DOHH2 (cell line): ENCODE results near the gene LAMA3.

Source experiments
- H3F3A ChIP-seq: fragments of 200-600 bp; sonication (generic), shearing (Covaris generic); 2 replicates; pipeline ENCODE4 v1.6.0; 2016; ENCODE audit warnings: antibody characterized with exemption, mild to moderate bottlenecking; ENCODE audit not compliant: control insufficient read depth, insufficient read depth
- H3K27ac ChIP-seq: fragments of 200-600 bp; sonication (generic); 2 replicates; pipeline ENCODE4 v1.5.1; 2014; ENCODE audit warnings: low read depth, mild to moderate bottlenecking, low read length, moderate library complexity
- H3K27me3 ChIP-seq: fragments of 200-600 bp; sonication (generic); 2 replicates; pipeline ENCODE4 v1.6.1; 2014; ENCODE audit warnings: mild to moderate bottlenecking, low read length, mixed read lengths; ENCODE audit not compliant: control insufficient read depth
- H3K36me3 ChIP-seq: fragments of 200-600 bp; sonication (generic); 2 replicates; pipeline ENCODE4 v1.6.1; 2014; ENCODE audit warnings: mild to moderate bottlenecking, low read length, moderate library complexity, mixed read lengths; ENCODE audit not compliant: control insufficient read depth
- H3K4me1 ChIP-seq: fragments of 200-600 bp; sonication (generic); 2 replicates; pipeline ENCODE4 v1.6.1; 2014; ENCODE audit warnings: mild to moderate bottlenecking, low read length, mixed read lengths; ENCODE audit not compliant: control insufficient read depth
- H3K4me2 ChIP-seq: fragments of 200-600 bp; sonication (generic); 2 replicates; pipeline ENCODE4 v1.6.0; 2014; ENCODE audit warnings: mild to moderate bottlenecking, low read length, moderate library complexity
- H3K4me3 ChIP-seq: fragments of 200-600 bp; sonication (generic); 2 replicates; pipeline ENCODE4 v1.5.1; 2014; ENCODE audit warnings: mild to moderate bottlenecking, low read length, mixed read lengths
- H3K79me2 ChIP-seq: fragments of 200-600 bp; sonication (generic); 2 replicates; pipeline ENCODE4 v1.6.1; 2014; ENCODE audit warnings: mild to moderate bottlenecking, low read length, mixed read lengths; ENCODE audit not compliant: control insufficient read depth
- H3K9me2 ChIP-seq: fragments of 200-600 bp; sonication (generic); replicated peaks from 2 replicates; pipeline ENCODE4 v1.6.1; 2014; ENCODE audit warnings: mild to moderate bottlenecking, low read length, mixed read lengths; ENCODE audit not compliant: control insufficient read depth
- H3K9me3 ChIP-seq: fragments of 200-600 bp; sonication (generic); 2 replicates; pipeline ENCODE4 v1.6.1; 2014; ENCODE audit warnings: antibody characterized with exemption, low read length, mixed read lengths; ENCODE audit not compliant: control insufficient read depth, insufficient read depth
- H4K20me1 ChIP-seq: fragments of 200-600 bp; sonication (generic); 2 replicates; pipeline ENCODE4 v1.6.0; 2014; ENCODE audit warnings: low read depth, mild to moderate bottlenecking, antibody characterized with exemption, low read length, moderate library complexity; ENCODE audit not compliant: control insufficient read depth, insufficient read depth
- CTCF ChIP-seq: fragments of 200-600 bp; sonication (generic); IDR thresholded peaks from one replicate; pipeline ENCODE4 v1.5.1; 2014; ENCODE audit warnings: antibody characterized with exemption, mild to moderate bottlenecking, low read depth, low read length; ENCODE audit not compliant: poor library complexity, severe bottlenecking
- EZH2phosphoT487 ChIP-seq: fragments of 200-600 bp; sonication (generic); IDR thresholded peaks from 2 replicates; pipeline ENCODE4 v1.6.1; 2017; ENCODE audit warnings: borderline replicate concordance, mild to moderate bottlenecking, antibody characterized with exemption, low read length, moderate library complexity, mixed read lengths

Gene LAMA3

DNA sequence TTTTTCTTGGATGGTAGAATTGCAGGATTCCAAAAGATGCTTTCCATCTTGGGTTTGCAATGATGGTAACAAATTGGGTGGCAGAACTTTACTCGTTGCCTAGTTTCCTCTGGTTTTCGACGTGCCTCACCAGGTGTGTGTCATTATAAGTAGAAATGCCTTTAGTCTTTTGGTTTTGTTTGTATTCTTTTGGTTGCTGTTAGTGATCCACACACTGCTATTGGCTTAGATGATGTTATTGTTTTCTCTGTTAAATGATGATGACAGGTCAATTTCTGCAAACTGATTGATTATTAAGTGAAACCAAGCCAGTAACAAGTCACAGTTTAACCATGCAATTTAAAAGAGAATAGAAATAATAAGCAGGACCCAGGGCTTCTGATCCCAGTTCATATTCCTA lies 6.1 kb upstream of the LAMA3 start:
- Histone ChIP-seq H3K9me3 (no peaks in the 10 kb centered on the region), H3K36me3 (no peaks in the 10 kb centered on the region), H3F3A (no peaks in the 10 kb centered on the region), H3K4me1 (no peaks in the 10 kb centered on the region), H3K4me2 (no peak overlapping the region), H3K9me2 (no peaks in the 10 kb centered on the region), H3K27me3 (no peaks in the 10 kb centered on the region), H3K79me2 (no peaks in the 10 kb centered on the region), H4K20me1 (no peaks in the 10 kb centered on the region), H3K4me3 (no peak overlapping the region), H3K27ac (no peak overlapping the region)
- TF ChIP-seq CTCF: no peak
- no peak for TF ChIP-seq EZH2phosphoT487

DNA sequence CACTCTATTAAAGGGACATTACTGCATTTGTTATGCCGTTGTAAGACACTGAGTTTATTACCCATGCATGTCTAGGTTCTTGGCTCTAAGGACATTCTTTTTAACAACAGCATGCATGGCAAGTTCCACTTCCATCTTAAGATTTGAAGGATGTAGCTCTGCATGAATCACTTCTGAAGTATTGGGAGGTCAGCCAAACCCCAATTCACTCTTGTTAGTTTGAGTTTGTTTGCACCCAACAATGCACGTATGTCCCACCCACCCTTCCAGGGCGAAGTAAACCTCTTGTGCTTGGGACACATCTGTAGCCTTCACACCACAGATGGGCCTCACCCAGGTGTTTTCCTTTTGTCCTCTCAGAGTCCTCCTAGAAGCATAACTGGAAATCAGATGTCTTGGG lies 5.6 kb upstream of the LAMA3 start:
- Histone ChIP-seq H3K79me2 (no peaks in the 10 kb centered on the region), H3K4me1 (no peaks in the 10 kb centered on the region), H3K27ac (no peak overlapping the region), H3K9me2 (no peaks in the 10 kb centered on the region), H3K4me2 (no peak overlapping the region), H3K9me3 (no peaks in the 10 kb centered on the region), H3K27me3 (no peaks in the 10 kb centered on the region), H4K20me1 (no peaks in the 10 kb centered on the region), H3K4me3 (no peak overlapping the region), H3F3A (no peaks in the 10 kb centered on the region), H3K36me3 (no peaks in the 10 kb centered on the region)
- TF ChIP-seq CTCF: no peak
- no peak for TF ChIP-seq EZH2phosphoT487

GRCh38 chr18:23684515-23685197 lies 4.6 kb upstream of the LAMA3 start:
- Histone ChIP-seq H3K27me3 (no peaks in the 10 kb centered on the region), H3K9me3 (no peaks in the 10 kb centered on the region), H3K27ac (no peak overlapping the region), H3K79me2 (no peaks in the 10 kb centered on the region), H3K4me2 (no peak overlapping the region), H3K4me3 (no peak overlapping the region), H3K9me2 (no peaks in the 10 kb centered on the region), H3K4me1 (no peaks in the 10 kb centered on the region), H3K36me3 (no peaks in the 10 kb centered on the region), H4K20me1 (no peaks in the 10 kb centered on the region), H3F3A (no peaks in the 10 kb centered on the region)
- TF ChIP-seq CTCF: no peak
